ENCODE measurements around the gene LLGL2.

Gene LLGL2

DNA sequence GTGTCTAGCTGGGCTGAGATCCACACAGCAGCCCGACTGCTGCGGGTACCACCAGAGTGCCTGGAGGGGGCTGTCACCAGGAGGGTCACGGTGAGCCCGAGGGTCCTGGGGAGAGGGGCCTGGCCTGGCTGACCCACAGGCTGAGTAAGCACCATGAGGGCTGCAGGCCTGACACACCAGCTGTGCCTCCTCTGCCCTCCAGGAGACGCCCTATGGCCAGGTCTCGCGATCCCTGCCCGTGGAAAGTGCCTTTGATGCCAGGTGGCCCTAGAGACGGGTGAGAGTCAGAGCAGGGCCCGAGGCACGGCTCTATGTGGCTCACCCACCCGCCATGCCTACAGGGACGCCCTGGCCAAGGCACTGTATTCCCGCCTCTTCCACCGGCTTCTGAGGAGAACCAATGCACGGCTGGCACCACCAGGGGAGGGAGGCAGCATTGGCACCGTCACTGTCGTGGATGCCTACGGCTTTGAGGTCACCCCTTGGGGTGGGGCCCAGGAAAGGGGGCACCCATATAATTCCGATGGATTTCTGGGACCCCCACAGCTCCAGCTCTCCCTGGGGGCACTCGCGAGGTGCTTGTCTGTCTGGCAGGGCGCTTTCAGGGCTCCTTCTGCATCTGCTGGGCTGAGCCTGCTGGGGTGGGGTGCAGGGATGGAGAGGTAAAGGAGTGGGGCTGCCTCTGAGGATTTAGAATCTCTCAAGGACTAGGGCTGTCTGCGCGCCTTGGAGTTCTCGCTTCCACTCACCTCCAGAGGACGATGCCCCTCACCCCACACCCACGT, 69.2 kb downstream of the LLGL2 start:
- H3K4me3 ChIP-seq (ENCODE audit: low read depth, low read length): no peak overlapping the region
- TF ChIP-seq, protein P1, sequence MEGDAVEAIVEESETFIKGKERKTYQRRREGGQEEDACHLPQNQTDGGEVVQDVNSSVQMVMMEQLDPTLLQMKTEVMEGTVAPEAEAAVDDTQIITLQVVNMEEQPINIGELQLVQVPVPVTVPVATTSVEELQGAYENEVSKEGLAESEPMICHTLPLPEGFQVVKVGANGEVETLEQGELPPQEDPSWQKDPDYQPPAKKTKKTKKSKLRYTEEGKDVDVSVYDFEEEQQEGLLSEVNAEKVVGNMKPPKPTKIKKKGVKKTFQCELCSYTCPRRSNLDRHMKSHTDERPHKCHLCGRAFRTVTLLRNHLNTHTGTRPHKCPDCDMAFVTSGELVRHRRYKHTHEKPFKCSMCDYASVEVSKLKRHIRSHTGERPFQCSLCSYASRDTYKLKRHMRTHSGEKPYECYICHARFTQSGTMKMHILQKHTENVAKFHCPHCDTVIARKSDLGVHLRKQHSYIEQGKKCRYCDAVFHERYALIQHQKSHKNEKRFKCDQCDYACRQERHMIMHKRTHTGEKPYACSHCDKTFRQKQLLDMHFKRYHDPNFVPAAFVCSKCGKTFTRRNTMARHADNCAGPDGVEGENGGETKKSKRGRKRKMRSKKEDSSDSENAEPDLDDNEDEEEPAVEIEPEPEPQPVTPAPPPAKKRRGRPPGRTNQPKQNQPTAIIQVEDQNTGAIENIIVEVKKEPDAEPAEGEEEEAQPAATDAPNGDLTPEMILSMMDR (IDR thresholded peaks at IDR 0.05; ENCODE audit: low read depth, low read length, missing control alignments): no peak
- DNase-seq (ENCODE audit: low read depth): no peak
- in situ Hi-C loops (cut with HindIII; ENCODE audit: low sequenced_read_pairs): loop anchor here (5.0 kb wide), 1 partner anchor 52 kb away; no protein-coding TSS in a partner anchor

DNA sequence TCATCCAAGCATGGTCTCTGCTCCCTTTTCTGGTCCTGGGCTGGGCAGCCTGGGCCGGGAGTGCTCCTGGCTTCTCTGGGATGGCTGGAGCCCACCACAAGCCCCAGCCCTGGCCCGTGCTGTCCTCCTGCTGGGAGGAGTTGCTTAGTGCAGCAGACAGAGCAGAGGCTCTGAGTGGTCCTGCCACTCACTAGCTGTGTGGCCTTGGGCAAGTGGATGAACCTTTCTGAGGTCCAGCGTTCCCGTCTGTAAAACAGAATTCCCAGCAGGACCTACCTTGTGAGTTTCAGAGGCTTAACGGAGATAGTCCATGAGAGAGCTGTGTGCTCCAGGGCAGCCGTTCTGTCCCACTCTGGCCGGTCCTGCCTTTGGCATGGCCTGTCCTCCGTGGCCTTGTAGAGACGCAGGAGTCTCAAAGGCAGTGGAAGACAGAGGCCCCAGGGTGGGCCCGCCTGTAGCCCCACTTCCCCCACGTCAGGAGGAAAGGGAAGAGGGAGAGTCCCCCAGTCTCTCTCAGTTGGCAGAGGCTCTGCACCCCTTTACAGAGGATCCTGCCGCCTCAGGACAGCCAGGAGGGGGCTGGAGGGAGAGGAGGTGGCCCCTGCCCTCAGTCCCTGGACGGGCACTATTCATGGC, 69.9 kb downstream of the LLGL2 start:
- TF ChIP-seq, protein P1 (IDR thresholded peaks at IDR 0.05; ENCODE audit: low read depth, low read length, missing control alignments): no peak
- in situ Hi-C loops (cut with HindIII; ENCODE audit: low sequenced_read_pairs): loop anchor here (5.0 kb wide), 1 partner anchor 53 kb away; no protein-coding TSS in a partner anchor
- no peak overlapping the region for H3K4me3 ChIP-seq (ENCODE audit: low read depth, low read length)
- DNase-seq (ENCODE audit: low read depth): no peak

DNA sequence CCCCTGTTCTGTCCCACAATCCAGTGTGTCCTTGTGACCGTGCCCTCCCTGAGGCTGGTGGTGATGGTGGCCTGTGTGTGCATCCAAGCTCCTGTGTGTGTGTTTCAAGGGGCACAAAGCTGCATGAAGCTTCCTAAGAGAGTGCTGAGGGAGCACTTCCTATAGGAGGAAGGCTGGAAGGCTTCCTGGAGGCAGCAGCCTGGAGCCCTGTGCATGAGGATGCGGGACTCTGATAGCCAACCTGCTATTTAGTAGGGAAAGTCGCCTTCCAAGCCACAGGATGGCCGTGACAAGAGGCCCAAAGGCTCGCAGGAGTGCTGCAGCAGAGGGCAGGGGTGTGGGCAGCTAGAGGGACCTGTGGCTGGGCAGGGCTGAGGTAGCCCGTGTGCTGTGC, 70.4 kb downstream of the LLGL2 start:
- in situ Hi-C loops (cut with HindIII; ENCODE audit: low sequenced_read_pairs): loop anchor here (5.0 kb wide), 1 partner anchor 54 kb away; no protein-coding TSS in a partner anchor

DNA sequence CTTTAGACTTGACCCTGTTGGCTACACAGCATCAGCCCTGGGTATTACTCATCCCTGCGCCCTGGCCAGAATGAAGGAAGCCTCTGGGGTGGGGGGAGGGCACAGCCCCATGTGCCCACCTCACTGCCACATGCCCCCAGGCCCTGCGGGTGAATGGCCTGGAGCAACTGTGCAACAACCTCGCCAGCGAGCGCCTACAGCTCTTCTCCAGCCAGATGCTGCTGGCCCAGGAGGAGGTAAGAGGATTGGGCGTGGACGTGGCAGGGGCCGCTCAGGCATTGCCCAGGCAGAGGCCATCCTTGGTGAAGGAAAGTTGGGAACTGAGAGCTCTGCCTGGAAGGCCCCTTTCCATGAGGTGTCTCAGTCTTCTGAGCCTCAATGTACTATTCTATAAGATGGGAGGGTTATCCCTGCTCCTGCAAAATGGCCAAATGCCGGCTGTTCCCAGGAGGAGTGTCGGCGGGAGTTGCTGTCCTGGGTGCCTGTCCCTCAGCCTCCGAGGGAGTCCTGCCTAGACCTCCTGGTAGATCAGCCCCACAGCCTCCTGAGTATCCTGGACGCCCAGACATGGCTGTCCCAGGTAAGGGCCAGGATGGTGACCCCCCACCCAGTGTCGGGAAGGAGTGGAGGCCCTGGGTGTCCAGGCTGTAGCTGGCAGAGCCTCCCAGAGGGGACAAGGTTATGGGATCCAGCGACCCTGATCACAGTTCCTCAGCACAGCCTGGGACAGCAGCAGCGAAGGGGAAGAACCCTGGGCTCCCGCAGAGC, 71.0 kb downstream of the LLGL2 start:
- DNase-seq (ENCODE audit: low read depth): no peak
- in situ Hi-C loops (cut with HindIII; ENCODE audit: low sequenced_read_pairs): loop anchor here (5.0 kb wide), 1 partner anchor 54 kb away; no protein-coding TSS in a partner anchor
- no peak overlapping the region for H3K4me3 ChIP-seq (ENCODE audit: low read depth, low read length)
- TF ChIP-seq, protein P1 (IDR thresholded peaks at IDR 0.05; ENCODE audit: low read depth, low read length, missing control alignments): no peak

More for the DNA sequence above, 70.4 kb downstream of the LLGL2 start:
- H3K4me3 ChIP-seq (ENCODE audit: low read depth, low read length): no peak overlapping the region
- TF ChIP-seq, protein P1 (IDR thresholded peaks at IDR 0.05; ENCODE audit: low read depth, low read length, missing control alignments): no peak
- no peak for DNase-seq (ENCODE audit: low read depth)

DNA sequence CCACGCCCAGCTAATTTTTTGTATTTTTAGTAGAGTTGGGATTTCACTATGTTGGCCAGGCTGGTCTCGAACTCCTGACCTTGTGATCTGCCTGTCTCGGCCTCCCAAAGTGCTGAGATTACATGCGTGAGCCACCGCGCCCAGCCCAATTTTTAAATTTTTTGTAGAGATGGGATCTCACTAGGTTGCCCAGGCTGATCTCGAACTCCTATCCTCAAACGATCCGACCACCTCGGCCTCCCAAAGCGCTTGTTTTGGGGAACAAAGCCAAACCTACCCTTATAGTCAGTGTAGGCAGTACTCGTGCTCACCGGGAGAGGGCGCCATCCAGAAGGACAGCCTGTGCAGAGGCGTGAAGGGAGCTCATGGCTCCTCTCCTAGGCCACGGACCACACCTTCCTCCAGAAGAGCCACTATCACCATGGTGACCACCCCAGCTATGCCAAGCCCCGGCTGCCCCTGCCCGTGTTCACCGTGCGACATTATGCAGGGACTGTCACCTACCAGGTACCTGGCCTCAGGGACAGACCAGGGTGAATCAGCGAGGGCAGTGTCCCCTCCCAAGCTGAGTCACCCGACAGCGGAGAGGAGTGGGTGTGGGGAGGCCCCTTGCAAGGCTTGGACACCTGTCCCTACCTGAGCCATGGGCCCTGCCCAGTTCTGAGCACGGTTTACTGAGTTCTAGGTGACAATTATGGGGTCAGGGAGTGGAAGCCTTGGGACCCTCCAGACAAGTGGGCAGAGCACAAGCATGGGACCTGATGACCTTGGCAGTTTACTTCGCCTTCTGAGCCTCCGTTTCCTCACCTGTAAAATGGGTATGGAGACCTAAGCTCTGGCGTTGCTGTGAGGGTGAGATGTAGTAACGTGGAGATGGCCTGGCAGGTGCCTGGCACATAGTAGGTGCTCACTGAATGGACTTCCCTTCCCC, 75.8 kb downstream of the LLGL2 start:
- H3K4me3 ChIP-seq (ENCODE audit: low read depth, low read length): no peak overlapping the region
- TF ChIP-seq, protein P1 (IDR thresholded peaks at IDR 0.05; ENCODE audit: low read depth, low read length, missing control alignments): peak; percentile 70
- no peak for DNase-seq (ENCODE audit: low read depth)
- in situ Hi-C loops (cut with HindIII; ENCODE audit: low sequenced_read_pairs): no loop called here
